ENCODE data around the gene WDR64. TPM values are rescaled to one million over a fixed set of nuclear protein-coding genes. Genes with fewer than 3 reads are reported as not detected.

WDR64 gene
- polyA plus RNA-seq, 1 donor from 2014 or later = 0.21 TPM

GRCh38 chr1:241846375-241846774 lies 194.3 kb downstream of the WDR64 start:
- Histone ChIP-seq H3K9me2 (ENCODE audit: insufficient read depth, low read length) (no peaks in the 10 kb centered on the region), H3K27me3 (ENCODE audit: insufficient read depth, low read depth, low read length) (no peaks in the 10 kb centered on the region), H2AFZ (ENCODE audit: low read depth, low read length) (no peak overlapping the region)

GRCh38 chr1:241846862-241847539 lies 194.9 kb downstream of the WDR64 start:
- no peaks in the 10 kb centered on the region for H3F3A ChIP-seq (ENCODE audit: insufficient read depth, low read length, poor library complexity, severe bottlenecking)
- H3K9me3 ChIP-seq (ENCODE audit: low read length) = no peaks in the 10 kb centered on the region
- no peaks in the 10 kb centered on the region for H3K36me3 ChIP-seq (ENCODE audit: insufficient read depth, low read length)
- peak overlapping the region; percentile 90 for H2AFZ ChIP-seq (ENCODE audit: low read depth, low read length)
- H3K27me3 ChIP-seq (ENCODE audit: insufficient read depth, low read depth, low read length) = no peaks in the 10 kb centered on the region
- no peak for TF ChIP-seq EP300 (conservative IDR thresholded peaks at IDR 0.05; ENCODE audit: poor library complexity, severe bottlenecking)
- H3K9me2 ChIP-seq (ENCODE audit: insufficient read depth, low read length) = no peaks in the 10 kb centered on the region
- H3K9ac ChIP-seq (ENCODE audit: low read length) = no peak overlapping the region
- peaks cover 2% of the 10 kb centered on the region for H3K79me2 ChIP-seq (replicated peaks; ENCODE audit: insufficient read depth, low read length)
- no peak overlapping the region for H3K27ac ChIP-seq (ENCODE audit: low read length)
- H3K4me2 ChIP-seq (ENCODE audit: low read length) = peak overlapping the region; percentile 22
- H3K4me3 ChIP-seq (ENCODE audit: low read length) = peak overlapping the region; percentile 77
- no peaks in the 10 kb centered on the region for H4K20me1 ChIP-seq (ENCODE audit: insufficient read depth)

More at GRCh38 chr1:241846375-241846774, 194.3 kb downstream of the WDR64 start:
- Histone ChIP-seq H3K4me3 (ENCODE audit: low read length) (no peak overlapping the region), H3F3A (ENCODE audit: insufficient read depth, low read length, poor library complexity, severe bottlenecking) (no peaks in the 10 kb centered on the region), H4K20me1 (ENCODE audit: insufficient read depth) (no peaks in the 10 kb centered on the region), H3K36me3 (ENCODE audit: insufficient read depth, low read length) (no peaks in the 10 kb centered on the region), H3K27ac (ENCODE audit: low read length) (no peak overlapping the region), H3K9me3 (ENCODE audit: low read length) (no peaks in the 10 kb centered on the region), H3K79me2 (replicated peaks; ENCODE audit: insufficient read depth, low read length) (peaks cover 2% of the 10 kb centered on the region), H3K9ac (ENCODE audit: low read length) (no peak overlapping the region), H3K4me2 (ENCODE audit: low read length) (no peak overlapping the region)
- TF ChIP-seq TAF1 (IDR thresholded peaks at IDR 0.05; ENCODE audit: low read depth) (no peak), RAD21 (conservative IDR thresholded peaks at IDR 0.05) (no peak), EZH2 (IDR thresholded peaks at IDR 0.05; ENCODE audit: borderline replicate concordance, insufficient read depth, low read length, poor library complexity, severe bottlenecking) (no peak), MXI1 (conservative IDR thresholded peaks at IDR 0.05; ENCODE audit: poor library complexity, severe bottlenecking) (no peak), EP300 (conservative IDR thresholded peaks at IDR 0.05; ENCODE audit: poor library complexity, severe bottlenecking) (no peak), SMC3 (conservative IDR thresholded peaks at IDR 0.05; ENCODE audit: poor library complexity) (no peak), POLR2AphosphoS5 (IDR thresholded peaks at IDR 0.05) (no peak)
- TF ChIP-seq, protein P1, sequence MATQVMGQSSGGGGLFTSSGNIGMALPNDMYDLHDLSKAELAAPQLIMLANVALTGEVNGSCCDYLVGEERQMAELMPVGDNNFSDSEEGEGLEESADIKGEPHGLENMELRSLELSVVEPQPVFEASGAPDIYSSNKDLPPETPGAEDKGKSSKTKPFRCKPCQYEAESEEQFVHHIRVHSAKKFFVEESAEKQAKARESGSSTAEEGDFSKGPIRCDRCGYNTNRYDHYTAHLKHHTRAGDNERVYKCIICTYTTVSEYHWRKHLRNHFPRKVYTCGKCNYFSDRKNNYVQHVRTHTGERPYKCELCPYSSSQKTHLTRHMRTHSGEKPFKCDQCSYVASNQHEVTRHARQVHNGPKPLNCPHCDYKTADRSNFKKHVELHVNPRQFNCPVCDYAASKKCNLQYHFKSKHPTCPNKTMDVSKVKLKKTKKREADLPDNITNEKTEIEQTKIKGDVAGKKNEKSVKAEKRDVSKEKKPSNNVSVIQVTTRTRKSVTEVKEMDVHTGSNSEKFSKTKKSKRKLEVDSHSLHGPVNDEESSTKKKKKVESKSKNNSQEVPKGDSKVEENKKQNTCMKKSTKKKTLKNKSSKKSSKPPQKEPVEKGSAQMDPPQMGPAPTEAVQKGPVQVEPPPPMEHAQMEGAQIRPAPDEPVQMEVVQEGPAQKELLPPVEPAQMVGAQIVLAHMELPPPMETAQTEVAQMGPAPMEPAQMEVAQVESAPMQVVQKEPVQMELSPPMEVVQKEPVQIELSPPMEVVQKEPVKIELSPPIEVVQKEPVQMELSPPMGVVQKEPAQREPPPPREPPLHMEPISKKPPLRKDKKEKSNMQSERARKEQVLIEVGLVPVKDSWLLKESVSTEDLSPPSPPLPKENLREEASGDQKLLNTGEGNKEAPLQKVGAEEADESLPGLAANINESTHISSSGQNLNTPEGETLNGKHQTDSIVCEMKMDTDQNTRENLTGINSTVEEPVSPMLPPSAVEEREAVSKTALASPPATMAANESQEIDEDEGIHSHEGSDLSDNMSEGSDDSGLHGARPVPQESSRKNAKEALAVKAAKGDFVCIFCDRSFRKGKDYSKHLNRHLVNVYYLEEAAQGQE (IDR thresholded peaks at IDR 0.05; ENCODE audit: borderline replicate concordance) = no peak
- TF ChIP-seq, protein P2, sequence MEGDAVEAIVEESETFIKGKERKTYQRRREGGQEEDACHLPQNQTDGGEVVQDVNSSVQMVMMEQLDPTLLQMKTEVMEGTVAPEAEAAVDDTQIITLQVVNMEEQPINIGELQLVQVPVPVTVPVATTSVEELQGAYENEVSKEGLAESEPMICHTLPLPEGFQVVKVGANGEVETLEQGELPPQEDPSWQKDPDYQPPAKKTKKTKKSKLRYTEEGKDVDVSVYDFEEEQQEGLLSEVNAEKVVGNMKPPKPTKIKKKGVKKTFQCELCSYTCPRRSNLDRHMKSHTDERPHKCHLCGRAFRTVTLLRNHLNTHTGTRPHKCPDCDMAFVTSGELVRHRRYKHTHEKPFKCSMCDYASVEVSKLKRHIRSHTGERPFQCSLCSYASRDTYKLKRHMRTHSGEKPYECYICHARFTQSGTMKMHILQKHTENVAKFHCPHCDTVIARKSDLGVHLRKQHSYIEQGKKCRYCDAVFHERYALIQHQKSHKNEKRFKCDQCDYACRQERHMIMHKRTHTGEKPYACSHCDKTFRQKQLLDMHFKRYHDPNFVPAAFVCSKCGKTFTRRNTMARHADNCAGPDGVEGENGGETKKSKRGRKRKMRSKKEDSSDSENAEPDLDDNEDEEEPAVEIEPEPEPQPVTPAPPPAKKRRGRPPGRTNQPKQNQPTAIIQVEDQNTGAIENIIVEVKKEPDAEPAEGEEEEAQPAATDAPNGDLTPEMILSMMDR (IDR thresholded peaks at IDR 0.05; ENCODE audit: poor library complexity, severe bottlenecking) = no peak

Measured in neural cell (in vitro differentiated cells).